K562 (cell line): ENCODE results near the gene IARS1. TPM values are rescaled to one million over a fixed set of nuclear protein-coding genes. Genes with fewer than 3 reads are reported as not detected.
A peak's percentile ranks its signal among the peaks of the same experiment; 100 is the strongest.

Experiments used
- CREB1 ChIP-seq, 2 experiments: sonication (generic) in 1 of 2; formaldehyde crosslinking in 1 of 2; IDR thresholded peaks; 2 replicates each; pipeline versions ENCODE4 v1.6.1 to v1.8.0; 2012 to 2022; ENCODE audit warnings: inconsistent platforms in 1 of 2, mild to moderate bottlenecking in 1 of 2, missing genetic modification reagents in 1 of 2, moderate library complexity in 1 of 2
- CREB3 ChIP-seq: fragments of 450-650 bp; conservative IDR thresholded peaks from 2 replicates; pipeline ENCODE4 v1.6.1; 2016; ENCODE audit warnings: missing genetic modification characterization, low read depth, mild to moderate bottlenecking, missing compliant biosample characterization, moderate library complexity
- FOXP4 ChIP-seq: sonication (generic); formaldehyde crosslinking; IDR thresholded peaks from 2 replicates; pipeline ENCODE4 v1.8.0; 2022; ENCODE audit warnings: mild to moderate bottlenecking, missing genetic modification reagents, borderline replicate concordance
- IRF9 ChIP-seq: fragments of 450-650 bp; IDR thresholded peaks from 2 replicates; pipeline ENCODE4 v1.6.1; 2016; ENCODE audit warnings: missing biosample characterization, missing genetic modification characterization
- MBD2 ChIP-seq: sonication (generic); IDR thresholded peaks from 2 replicates; pipeline ENCODE4 v1.6.1; 2016; ENCODE audit warnings: low read depth, borderline replicate concordance
- MLLT1 ChIP-seq, 2 experiments: fragments of 450-650 bp; IDR thresholded peaks; 2 replicates each; pipeline ENCODE4 v1.6.1; 2016
- PHB ChIP-seq: fragments of 250-450 bp; sonication (Bioruptor Pico); IDR thresholded peaks from 2 replicates; pipeline ENCODE4 v1.5.0; 2021
- PHF8 ChIP-seq: fragments of 200-600 bp; sonication (generic); IDR thresholded peaks from 2 replicates; pipeline ENCODE4 v1.6.1; 2012; ENCODE audit warnings: mixed run types, mild to moderate bottlenecking, inconsistent platforms, low read length, moderate library complexity, borderline replicate concordance
- RBBP5 ChIP-seq: fragments of 200-600 bp; sonication (generic); IDR thresholded peaks from 2 replicates; pipeline ENCODE4 v1.6.1; 2012; ENCODE audit warnings: borderline replicate concordance, mild to moderate bottlenecking, low read length, control low read depth, inconsistent platforms; ENCODE audit not compliant: insufficient read depth, poor library complexity, severe bottlenecking
- SMAD1 ChIP-seq: fragments of 150-350 bp; IDR thresholded peaks from 2 replicates; pipeline ENCODE4 v1.6.1; 2014; ENCODE audit warnings: low read length, low read depth; ENCODE audit not compliant: partially characterized antibody
- SRF ChIP-seq, 2 experiments: fragments of 250-450, 450-650 bp in 1 of 2; sonication (Bioruptor Pico) in 1 of 2; sonication (generic) in 1 of 2; formaldehyde crosslinking; IDR thresholded peaks; 2 replicates each; pipeline versions ENCODE4 v1.5.0 to v1.5.1; 2020 to 2022; ENCODE audit warnings: mild to moderate bottlenecking in 1 of 2, missing genetic modification reagents in 1 of 2
- TAF1 ChIP-seq: IDR thresholded peaks from 2 replicates; pipeline ENCODE4 v1.6.1; 2011; ENCODE audit warnings: mild to moderate bottlenecking, low read length, moderate library complexity; ENCODE audit not compliant: insufficient read depth, control insufficient read depth, severe bottlenecking; ENCODE audit errors: extremely low read depth
- ZBTB1 ChIP-seq: sonication (generic); formaldehyde crosslinking; IDR thresholded peaks from 2 replicates; pipeline ENCODE4 v1.8.1; 2023; ENCODE audit warnings: missing genetic modification reagents, low read depth, mild to moderate bottlenecking, borderline replicate concordance
- ZKSCAN3 ChIP-seq: fragments of 250-450 bp; sonication (Bioruptor Pico); IDR thresholded peaks from 2 replicates; pipeline ENCODE4 v1.4.0; 2020
- ZNF24 ChIP-seq: fragments of 450-650 bp; IDR thresholded peaks from 2 replicates; pipeline ENCODE4 v1.6.1; 2016
- ZNF263 ChIP-seq: sonication (generic); formaldehyde crosslinking; IDR thresholded peaks from 2 replicates; pipeline ENCODE4 v1.8.0; 2022; ENCODE audit warnings: mild to moderate bottlenecking, missing genetic modification reagents, borderline replicate concordance
- ZNF280B ChIP-seq: fragments of 250-450 bp; sonication (Bioruptor Pico); IDR thresholded peaks from 2 replicates; pipeline ENCODE4 v1.5.1; 2021; ENCODE audit warnings: mild to moderate bottlenecking
- ZNF444 ChIP-seq: fragments of 250-450 bp; sonication (Bioruptor Pico); IDR thresholded peaks from 2 replicates; pipeline ENCODE4 v1.4.0; 2020; ENCODE audit warnings: mild to moderate bottlenecking, moderate library complexity
- polyA plus RNA-seq, 8 experiments: library from polyadenylated mRNA; depleted of rRNA in 4 of 8; stranded (reverse) in 5 of 8; unstranded in 3 of 8; fragments of >200 nt; fragmentation: Nextera tagmentation in 2 of 8; fragmentation: Illumina TruSeq in 1 of 8; extraction: Ambion mirVana in 2 of 8; extraction: Trizol in 1 of 8; gene quantifications; 2 replicates each; pipeline versions ENCODE4 v1.2.1 to v1.2.3, GENCODE V29; 2011 to 2014; ENCODE audit warnings: inconsistent platforms in 1 of 8, missing spikeins in 1 of 8
- total RNA-seq, 7 experiments: library from RNA; depleted of rRNA in 6 of 7; stranded (reverse); fragments of >200 nt in 6 of 7; fragmentation: Illumina TruSeq in 2 of 7; extraction: Trizol in 2 of 7; gene quantifications; 2 replicates each; pipeline versions ENCODE4 v1.2.1 to v1.2.3, GENCODE V29; 2011 to 2021; ENCODE audit warnings: low replicate concordance in 1 of 7

Gene IARS1
- total and polyA plus RNA-seq, 9 of the 15 experiments (the other 6 are each of a cell fraction or from before 2014, with no cell fraction given): 119 to 371 (median 234) TPM

- TF ChIP-seq ZNF263 (CRISPR knock-in tag) (no peak), PHB (CRISPR knock-in tag) (no peak), ZNF24 (peak; percentile 68; the same call in 1 of the 2 replicates), ZBTB1 (no peak), SRF (CRISPR knock-in tag; IDR thresholded peaks at IDR 0.05) (peak in 1 of 2 experiments; percentile 74; a peak in 2 of 4 replicates), SMAD1 (peak; percentile 54), IRF9 (peak; percentile 94), ZNF280B (no peak), PHF8 (peak; percentile 94), MBD2 (peak; percentile 99), ZNF444 (CRISPR knock-in tag) (no peak), TAF1 (peak; percentile 86), ZKSCAN3 (no peak), RBBP5 (peak; percentile 91), FOXP4 (no peak), CREB1 (IDR thresholded peaks at IDR 0.05) (peak; percentile 95), CREB1 (CRISPR knock-in tag; IDR thresholded peaks at IDR 0.05) (peak; percentile 93), MLLT1 (IDR thresholded peaks at IDR 0.05) (peak in 1 of 2 experiments; percentile 93; a peak in 3 of 4 replicates), CREB3 (peak; percentile 37; the same call in 1 of the 2 replicates)
These were observed at the start of gene IARS1 (continued) for GRCh38 chr9:92293452-92294296.
